Brain microvascular endothelial cell (primary cell): ENCODE results near the gene NCBP3.

Source experiments
- DNase-seq: peaks from one replicate; pipeline ENCODE4 v3.0.0-alpha.2; 2020
- H3K27ac ChIP-seq: fragments of 250-450 bp; sonication (Bioruptor Pico); 2 replicates; pipeline ENCODE4 v1.5.1; 2020; ENCODE audit warnings: mild to moderate bottlenecking, moderate library complexity
- H3K27me3 ChIP-seq: fragments of 250-450 bp; sonication (Bioruptor Pico); replicated peaks from 2 replicates; pipeline ENCODE4 v1.5.1; 2020; ENCODE audit warnings: mild to moderate bottlenecking
- H3K36me3 ChIP-seq: fragments of 250-450 bp; sonication (Bioruptor Pico); replicated peaks from 2 replicates; pipeline ENCODE4 v1.5.1; 2020; ENCODE audit warnings: mild to moderate bottlenecking
- H3K4me3 ChIP-seq: 2 replicates; pipeline ENCODE4 v1.5.1; 2011; ENCODE audit warnings: low read depth, mild to moderate bottlenecking, control low read depth, low read length, moderate library complexity
- in situ Hi-C: cut with HindIII; loops from 2 replicates; pipeline ENCODE4 v1.10.0; 2017; ENCODE audit warnings: low sequenced_read_pairs, low pct_ligation_motif_present
- TF ChIP-seq, protein P1 (sequence below): IDR thresholded peaks from 2 replicates; pipeline ENCODE4 v1.5.1; 2011; ENCODE audit warnings: low read depth, mild to moderate bottlenecking, moderate library complexity, low read length, control low read depth, inconsistent platforms; ENCODE audit errors: missing control alignments

The NCBP3 gene

DNA sequence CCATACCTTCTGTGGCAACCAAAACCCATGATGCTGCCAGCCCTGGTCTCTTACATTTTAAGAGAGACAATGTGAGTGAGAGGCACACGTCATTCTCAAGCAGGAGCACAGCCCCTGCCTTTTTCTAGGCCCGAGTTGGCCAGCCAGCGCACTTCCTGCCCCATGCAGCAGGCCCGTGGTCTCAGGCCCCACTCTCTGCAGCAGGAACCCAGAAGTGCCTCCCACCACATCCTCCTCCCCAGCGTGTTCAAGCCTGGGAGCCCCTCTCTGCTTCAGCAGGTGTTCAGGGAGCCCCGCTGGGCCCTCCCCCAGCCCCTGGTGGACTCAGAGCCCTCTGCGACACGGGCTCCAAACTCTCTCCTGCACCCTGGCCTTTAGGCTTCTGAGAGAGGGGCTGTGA lies 75.6 kb downstream of the NCBP3 start:
- DNase-seq, result no peak
- H3K27me3 ChIP-seq, result no peaks in the 10 kb centered on the region

DNA sequence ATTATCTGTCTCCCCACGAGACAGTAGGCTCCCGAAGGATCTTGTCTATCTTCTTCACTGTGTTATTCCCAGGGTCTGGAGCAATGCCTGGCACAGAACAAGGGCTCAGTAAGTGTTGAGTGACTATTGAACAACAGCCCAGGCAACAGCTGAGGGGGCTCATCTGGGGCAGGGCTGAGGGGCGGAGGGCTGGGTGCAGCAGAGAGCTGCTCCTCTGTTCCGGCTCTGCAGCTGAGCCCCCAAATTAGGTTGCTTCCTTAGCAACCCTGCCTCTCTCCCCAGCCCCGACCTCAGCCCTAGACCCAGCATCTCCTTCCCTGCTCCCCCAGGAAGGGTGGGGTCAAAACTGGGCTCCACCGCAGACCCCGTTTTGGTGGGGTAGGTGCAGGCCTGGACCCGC lies 77.3 kb downstream of the NCBP3 start:
- TF ChIP-seq, protein P1, sequence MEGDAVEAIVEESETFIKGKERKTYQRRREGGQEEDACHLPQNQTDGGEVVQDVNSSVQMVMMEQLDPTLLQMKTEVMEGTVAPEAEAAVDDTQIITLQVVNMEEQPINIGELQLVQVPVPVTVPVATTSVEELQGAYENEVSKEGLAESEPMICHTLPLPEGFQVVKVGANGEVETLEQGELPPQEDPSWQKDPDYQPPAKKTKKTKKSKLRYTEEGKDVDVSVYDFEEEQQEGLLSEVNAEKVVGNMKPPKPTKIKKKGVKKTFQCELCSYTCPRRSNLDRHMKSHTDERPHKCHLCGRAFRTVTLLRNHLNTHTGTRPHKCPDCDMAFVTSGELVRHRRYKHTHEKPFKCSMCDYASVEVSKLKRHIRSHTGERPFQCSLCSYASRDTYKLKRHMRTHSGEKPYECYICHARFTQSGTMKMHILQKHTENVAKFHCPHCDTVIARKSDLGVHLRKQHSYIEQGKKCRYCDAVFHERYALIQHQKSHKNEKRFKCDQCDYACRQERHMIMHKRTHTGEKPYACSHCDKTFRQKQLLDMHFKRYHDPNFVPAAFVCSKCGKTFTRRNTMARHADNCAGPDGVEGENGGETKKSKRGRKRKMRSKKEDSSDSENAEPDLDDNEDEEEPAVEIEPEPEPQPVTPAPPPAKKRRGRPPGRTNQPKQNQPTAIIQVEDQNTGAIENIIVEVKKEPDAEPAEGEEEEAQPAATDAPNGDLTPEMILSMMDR, result no peak
- no peak for DNase-seq
- Histone ChIP-seq H3K27me3 (no peaks in the 10 kb centered on the region), H3K27ac (no peak overlapping the region), H3K36me3 (no peaks in the 10 kb centered on the region), H3K4me3 (no peak overlapping the region)
- in situ Hi-C loops, result no loop called here

More for the DNA sequence above, 75.6 kb downstream of the NCBP3 start:
- in situ Hi-C loops, result no loop called here
- Histone ChIP-seq H3K27ac (no peak overlapping the region), H3K4me3 (no peak overlapping the region), H3K36me3 (no peaks in the 10 kb centered on the region)
- TF ChIP-seq, protein P1, result no peak

DNA sequence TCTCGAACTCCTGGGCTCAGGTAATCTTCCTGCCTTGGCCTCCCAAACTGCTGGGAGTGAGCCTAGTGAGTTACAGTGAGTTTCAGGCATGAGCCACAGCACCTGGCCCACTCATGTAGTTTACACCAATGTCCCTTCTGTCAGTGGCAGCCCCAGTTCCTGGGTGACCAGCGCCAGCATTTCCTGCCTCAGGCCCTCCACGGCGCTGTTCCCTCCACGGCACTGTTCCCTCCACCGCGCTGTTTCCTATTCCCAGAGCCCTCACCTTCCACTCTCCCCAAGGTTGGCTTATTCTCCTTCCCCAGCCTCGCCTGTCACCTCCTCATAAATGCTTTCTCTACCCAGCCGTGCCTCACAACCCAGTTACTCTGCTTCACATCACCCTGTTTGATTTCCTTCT lies 77.7 kb downstream of the NCBP3 start:
- Histone ChIP-seq H3K27me3 (no peaks in the 10 kb centered on the region), H3K4me3 (no peak overlapping the region), H3K36me3 (no peaks in the 10 kb centered on the region), H3K27ac (no peak overlapping the region)
- TF ChIP-seq, protein P1, result no peak
- no peak for DNase-seq
- in situ Hi-C loops, result no loop called here

DNA sequence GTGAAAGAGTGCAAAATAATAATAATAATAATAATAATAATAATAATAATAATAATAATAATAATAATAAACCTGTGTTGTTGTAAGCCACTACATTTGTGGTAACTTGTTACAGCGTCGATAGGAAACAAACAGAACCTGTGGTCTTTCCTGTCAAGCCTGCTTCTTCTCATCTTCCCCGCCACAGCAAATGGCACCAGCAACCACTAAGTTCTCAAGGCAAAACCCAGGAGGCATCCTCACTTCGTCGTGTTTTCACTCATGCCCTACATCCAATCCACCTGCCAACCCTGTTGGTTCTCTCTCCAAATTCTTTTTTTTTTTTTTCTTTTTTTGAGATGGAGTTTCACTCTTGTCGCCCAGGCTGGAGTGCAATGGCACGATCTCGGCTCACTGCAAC lies 79.3 kb downstream of the NCBP3 start:
- H3K4me3 ChIP-seq, result no peak overlapping the region
- in situ Hi-C loops, result no loop called here
- DNase-seq, result no peak
- no peak overlapping the region for H3K27ac ChIP-seq
- H3K36me3 ChIP-seq, result no peaks in the 10 kb centered on the region
- TF ChIP-seq, protein P1, result no peak
- H3K27me3 ChIP-seq, result no peaks in the 10 kb centered on the region

DNA sequence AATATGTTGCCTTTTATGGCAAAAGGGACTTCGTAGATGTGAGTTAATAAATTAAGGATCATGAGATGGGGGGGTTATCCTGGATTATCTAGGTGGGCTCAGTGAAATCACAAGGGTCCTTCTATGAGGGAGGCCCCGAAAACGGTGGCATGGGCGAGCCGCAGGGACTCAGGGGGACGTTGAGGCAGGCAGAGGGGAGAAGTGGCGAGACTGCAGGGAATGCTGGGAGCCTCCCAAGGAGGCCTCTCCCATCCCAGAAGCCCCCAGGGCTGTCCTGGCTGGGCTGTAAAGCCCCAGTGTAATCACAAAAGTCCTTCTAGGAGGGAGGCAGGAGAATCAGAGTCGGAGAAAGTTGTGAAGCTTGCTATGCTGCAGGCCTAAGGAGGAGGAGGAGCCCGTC lies 80.1 kb downstream of the NCBP3 start:
- Histone ChIP-seq H3K36me3 (no peaks in the 10 kb centered on the region), H3K27ac (no peak overlapping the region), H3K4me3 (no peak overlapping the region), H3K27me3 (no peaks in the 10 kb centered on the region)
- in situ Hi-C loops, result no loop called here
- TF ChIP-seq, protein P1, result no peak
- DNase-seq, result no peak

DNA sequence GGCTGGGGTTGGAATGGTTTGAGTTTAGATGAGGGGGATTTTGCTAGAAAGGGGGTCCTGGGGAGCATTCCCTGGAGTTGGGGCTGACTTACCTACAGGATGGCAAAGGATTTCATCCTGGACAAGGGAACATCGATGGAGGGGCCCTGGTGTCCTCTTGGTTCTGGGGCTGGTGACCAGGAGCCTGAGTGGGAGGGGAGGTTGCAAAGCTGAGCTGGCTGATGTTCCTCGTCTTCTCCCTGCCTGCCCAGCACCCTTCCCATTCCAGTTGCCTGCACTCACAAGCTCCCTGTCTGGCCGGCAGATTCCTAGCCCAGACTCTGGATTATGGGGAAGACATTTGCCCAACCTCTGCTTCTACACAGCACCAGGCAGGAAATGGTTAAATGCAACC lies 82.3 kb downstream of the NCBP3 start:
- Histone ChIP-seq H3K27me3 (no peaks in the 10 kb centered on the region), H3K4me3 (no peak overlapping the region), H3K36me3 (no peaks in the 10 kb centered on the region), H3K27ac (no peak overlapping the region)
- in situ Hi-C loops, result no loop called here
- no peak for DNase-seq
- TF ChIP-seq, protein P1, result no peak
